CD14-positive monocyte (primary cell): Measurements from ENCODE around the gene AGA. TPM values are rescaled to one million over a fixed set of nuclear protein-coding genes. Genes with fewer than 3 reads are reported as not detected.

Experiments
- DNase-seq, 3 donors: peaks; one replicate each; pipeline ENCODE4 v3.0.0-alpha.2; 2011 to 2022
- H2AFZ ChIP-seq: 2 replicates; pipeline ENCODE4 v1.6.0; 2012; ENCODE audit warnings: mild to moderate bottlenecking, low read depth, low read length, inconsistent platforms; ENCODE audit not compliant: insufficient read depth, poor library complexity, severe bottlenecking
- H3K27ac ChIP-seq, 2 donors: 1 replicate in 1 of 2; 2 replicates in 1 of 2; pipeline ENCODE4 v1.5.1; 2012 to 2013; ENCODE audit warnings: low read length in 2 of 2, control low read depth in 1 of 2, inconsistent platforms in 1 of 2, low read depth in 1 of 2, mild to moderate bottlenecking in 1 of 2
- H3K27me3 ChIP-seq, 2 donors: one replicate each; pipeline versions ENCODE4 v1.6.0 to v1.6.1; 2011 to 2013; ENCODE audit warnings: low read length in 2 of 2; ENCODE audit not compliant: control insufficient read depth in 2 of 2, insufficient read depth in 2 of 2
- H3K36me3 ChIP-seq, 2 donors: replicated peaks in 1 of 2; 1 replicate in 1 of 2; 2 replicates in 1 of 2; pipeline versions ENCODE4 v1.5.1 to v1.6.1; 2012 to 2013; ENCODE audit warnings: low read length in 2 of 2, control low read depth in 1 of 2, inconsistent platforms in 1 of 2, mild to moderate bottlenecking in 1 of 2; ENCODE audit not compliant: insufficient read depth in 2 of 2, control insufficient read depth in 1 of 2
- H3K4me1 ChIP-seq, 2 donors: 1 replicate in 1 of 2; 2 replicates in 1 of 2; pipeline versions ENCODE4 v1.5.1 to v1.6.1; 2012 to 2013; ENCODE audit warnings: low read length in 2 of 2, control low read depth in 1 of 2, inconsistent platforms in 1 of 2, mild to moderate bottlenecking in 1 of 2, moderate library complexity in 1 of 2; ENCODE audit not compliant: insufficient read depth in 2 of 2, control insufficient read depth in 1 of 2
- H3K4me2 ChIP-seq: replicated peaks from 2 replicates; pipeline ENCODE3; 2012; ENCODE audit warnings: low read length, moderate library complexity, mild to moderate bottlenecking; ENCODE audit not compliant: poor library complexity, severe bottlenecking; ENCODE audit errors: extremely low read depth
- H3K4me3 ChIP-seq, 3 experiments: fragments of 200-600 bp in 1 of 3; sonication (generic) in 1 of 3; replicated peaks in 1 of 3; 1 replicate in 2 of 3; 2 replicates in 1 of 3; pipeline ENCODE4 v1.5.1; 2011 to 2013; ENCODE audit warnings: low read length in 3 of 3, mild to moderate bottlenecking in 3 of 3, control low read depth in 2 of 3, low read depth in 2 of 3, inconsistent platforms in 1 of 3, moderate library complexity in 1 of 3
- H3K79me2 ChIP-seq: 2 replicates; pipeline ENCODE4 v1.6.0; 2012; ENCODE audit warnings: mild to moderate bottlenecking, control low read depth, inconsistent platforms, low read length, moderate library complexity; ENCODE audit not compliant: insufficient read depth
- H3K9ac ChIP-seq: 2 replicates; pipeline ENCODE4 v1.6.0; 2017; ENCODE audit warnings: low read length, mild to moderate bottlenecking; ENCODE audit not compliant: insufficient read depth, poor library complexity, severe bottlenecking
- H3K9me3 ChIP-seq, 2 donors: replicated peaks in 1 of 2; 1 replicate in 1 of 2; 2 replicates in 1 of 2; pipeline versions ENCODE4 v1.5.1 to v1.6.1; 2012 to 2013; ENCODE audit warnings: low read length in 2 of 2, control low read depth in 1 of 2; ENCODE audit not compliant: control insufficient read depth in 1 of 2, insufficient read depth in 1 of 2
- H4K20me1 ChIP-seq: 2 replicates; pipeline ENCODE4 v1.6.0; 2012; ENCODE audit warnings: mild to moderate bottlenecking, low read length, control low read depth, moderate library complexity; ENCODE audit not compliant: insufficient read depth
- H3K27ac Mint-ChIP-seq, 7 donors: one replicate each; pipeline ENCODE4 v1.8.0; 2020; ENCODE audit warnings: mild to moderate bottlenecking in 7 of 7, mixed read lengths in 7 of 7, moderate library complexity in 6 of 7, inconsistent platforms in 2 of 7
- H3K27me3 Mint-ChIP-seq, 3 donors: one replicate each; pipeline ENCODE4 v1.8.0; 2021 to 2022; ENCODE audit warnings: low read depth in 3 of 3, mild to moderate bottlenecking in 3 of 3, mixed read lengths in 3 of 3, moderate library complexity in 3 of 3, inconsistent platforms in 1 of 3
- H3K36me3 Mint-ChIP-seq, 2 donors: one replicate each; pipeline ENCODE4 v1.8.0; 2020; ENCODE audit warnings: mixed read lengths in 2 of 2, inconsistent platforms in 1 of 2, mild to moderate bottlenecking in 1 of 2
- H3K4me1 Mint-ChIP-seq: one replicate; pipeline ENCODE4 v1.8.0; 2020; ENCODE audit warnings: mild to moderate bottlenecking, mixed read lengths
- H3K4me3 Mint-ChIP-seq, 2 donors: one replicate each; pipeline ENCODE4 v1.8.0; 2020; ENCODE audit warnings: mild to moderate bottlenecking in 2 of 2, mixed read lengths in 2 of 2, moderate library complexity in 1 of 2
- H3K9me3 Mint-ChIP-seq, 7 donors: one replicate each; pipeline ENCODE4 v1.8.0; 2020 to 2022; ENCODE audit warnings: mixed read lengths in 7 of 7, mild to moderate bottlenecking in 6 of 7, moderate library complexity in 6 of 7, inconsistent platforms in 2 of 7
- CTCF ChIP-seq: fragments of 200-600 bp; IDR thresholded peaks from one replicate; pipeline ENCODE4 v1.8.0; 2022; ENCODE audit warnings: antibody characterized with exemption, mild to moderate bottlenecking
- WGBS: methylation state at CpG from one replicate; pipeline ENCODE4 v1.1.5; 2013; ENCODE audit warnings: missing lambda C conversion rate; ENCODE audit not compliant: insufficient coverage; 5-methylcytosine and 5-hydroxymethylcytosine counted together
- intact Hi-C, 2 donors: fragments of 100-400 bp; cut with micrococcal nuclease; formaldehyde crosslinking; loops; one replicate each; pipeline versions ENCODE4 v1.15.0 to v1.15.1; 2023
- polyA plus RNA-seq, 3 donors: library from polyadenylated mRNA; depleted of rRNA in 1 of 3; unstranded in 2 of 3; stranded (reverse) in 1 of 3; fragments of 300-500 nt in 2 of 3; fragments of >200 nt in 1 of 3; fragmentation: Illumina TruSeq in 2 of 3; gene quantifications; 1 replicate in 2 of 3; 2 replicates in 1 of 3; pipeline ENCODE4 v1.2.3, GENCODE V29; 2012 to 2021

Gene AGA
- polyA plus RNA-seq, 3 donors, result 23.0 to 43.1 (median 27.4) TPM

DNA sequence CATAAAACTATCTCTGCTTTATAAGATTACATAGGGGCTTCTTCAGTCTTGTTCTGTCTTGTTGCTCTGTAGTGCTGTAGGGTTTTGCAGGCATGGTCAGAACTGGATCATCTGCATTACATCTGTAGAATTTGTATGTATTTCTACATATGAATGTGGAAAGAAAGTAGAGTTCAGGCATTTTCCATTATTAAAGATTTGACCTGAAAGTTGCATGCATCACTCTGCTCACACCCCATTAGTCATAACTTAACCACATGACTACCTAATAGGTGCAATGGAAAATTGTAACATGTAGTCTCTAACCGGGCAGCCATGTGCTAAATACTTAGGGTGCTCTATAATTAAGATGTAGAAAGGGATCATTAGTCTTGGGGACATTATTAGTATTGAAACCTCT, 45.7 kb upstream of the AGA start:
- Mint-ChIP-seq H3K27ac (no peak overlapping the region), H3K9me3 (peaks cover 0 to 6% (median 0%) of the 10 kb centered on the region in 7 donors), H3K36me3 (peaks cover 0 to 4% of the 10 kb centered on the region in 2 donors), H3K27me3 (peaks cover 0 to 2% (median 0%) of the 10 kb centered on the region in 3 donors), H3K4me3 (no peak overlapping the region), H3K4me1 (peaks cover 10% of the 10 kb centered on the region)
- no peaks in the 10 kb centered on the region for H4K20me1 ChIP-seq
- no peaks in the 10 kb centered on the region for H3K27me3 ChIP-seq
- DNase-seq, result no peak
- 83% methylated on average over 1 of the region's 1 CpG for WGBS
- H3K9ac ChIP-seq, result no peak overlapping the region
- H2AFZ ChIP-seq, result no peak overlapping the region
- H3K36me3 ChIP-seq, result no peaks in the 10 kb centered on the region
- H3K9me3 ChIP-seq, result no peaks in the 10 kb centered on the region
- intact Hi-C loops, result no loop called here
- H3K4me1 ChIP-seq, result peaks cover 0 to 4% of the 10 kb centered on the region in 2 donors
- no peak for TF ChIP-seq CTCF
- H3K27ac ChIP-seq, result no peak overlapping the region
- no peaks in the 10 kb centered on the region for H3K79me2 ChIP-seq
- no peak overlapping the region for H3K4me2 ChIP-seq
- no peak overlapping the region for H3K4me3 ChIP-seq

DNA sequence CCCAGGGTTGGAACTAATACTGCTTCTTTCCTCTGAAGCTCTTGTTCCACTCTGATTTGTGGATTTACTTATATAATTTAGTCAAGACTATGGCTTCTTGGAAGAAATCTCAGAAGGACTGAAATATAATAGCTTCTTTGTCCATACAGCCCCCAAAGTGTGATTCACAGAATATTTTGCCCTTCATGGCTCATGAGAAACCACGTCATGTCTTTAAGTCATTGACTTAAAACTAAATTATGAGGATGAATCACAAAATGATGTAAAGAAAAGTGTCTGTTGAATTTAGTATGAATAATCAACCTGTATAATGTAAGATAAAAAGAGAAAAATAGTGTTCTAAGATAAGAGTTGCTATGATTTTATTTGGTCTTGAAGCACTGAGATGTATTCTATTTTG, 43.3 kb upstream of the AGA start:
- intact Hi-C loops, result no loop called here
- Histone ChIP-seq H3K79me2 (no peaks in the 10 kb centered on the region), H3K9ac (no peak overlapping the region)

More for the DNA sequence above, 43.3 kb upstream of the AGA start:
- Mint-ChIP-seq H3K9me3 (peaks cover 0 to 6% (median 0%) of the 10 kb centered on the region in 7 donors), H3K4me1 (peaks cover 10% of the 10 kb centered on the region), H3K36me3 (peaks cover 0 to 4% of the 10 kb centered on the region in 2 donors), H3K4me3 (no peak overlapping the region), H3K27me3 (peaks cover 0 to 2% (median 0%) of the 10 kb centered on the region in 3 donors), H3K27ac (no peak overlapping the region)
- H4K20me1 ChIP-seq, result no peaks in the 10 kb centered on the region
- H3K36me3 ChIP-seq, result no peaks in the 10 kb centered on the region
- H3K27me3 ChIP-seq, result no peaks in the 10 kb centered on the region
- H3K4me3 ChIP-seq, result no peak overlapping the region
- H3K27ac ChIP-seq, result no peak overlapping the region
- no peak overlapping the region for H2AFZ ChIP-seq
- no peak overlapping the region for H3K4me2 ChIP-seq
- no peak for TF ChIP-seq CTCF
- no peaks in the 10 kb centered on the region for H3K9me3 ChIP-seq
- no peak for DNase-seq
- no CpG with 5 or more reads among the region's 1 CpG for WGBS
- peaks cover 0 to 4% of the 10 kb centered on the region in 2 donors for H3K4me1 ChIP-seq
